Karpas-422 (cell line): Measurements from ENCODE around the gene USP6. TPM values are rescaled to one million over a fixed set of nuclear protein-coding genes. Genes with fewer than 3 reads are reported as not detected.

Experiments used
- DNase-seq: peaks from one replicate; pipeline ENCODE4 v3.0.0-alpha.2; 2015
- H2AFZ ChIP-seq: fragments of 200-600 bp; sonication (generic); 2 replicates; pipeline ENCODE4 v1.6.1; 2014; ENCODE audit warnings: antibody characterized with exemption, low read length, mixed read lengths
- H3K27ac ChIP-seq: fragments of 200-600 bp; sonication (generic); 2 replicates; pipeline ENCODE4 v1.5.1; 2014; ENCODE audit warnings: mild to moderate bottlenecking, low read length, moderate library complexity
- H3K27me3 ChIP-seq: fragments of 200-600 bp; sonication (generic); 2 replicates; pipeline ENCODE4 v1.6.1; 2014; ENCODE audit warnings: low read length, mixed read lengths
- H3K36me3 ChIP-seq: fragments of 200-600 bp; sonication (generic); 2 replicates; pipeline ENCODE4 v1.6.1; 2014; ENCODE audit warnings: low read length, mixed read lengths; ENCODE audit not compliant: insufficient read depth
- H3K4me1 ChIP-seq: fragments of 200-600 bp; sonication (generic); 2 replicates; pipeline ENCODE4 v1.6.1; 2014; ENCODE audit warnings: mild to moderate bottlenecking, low read length, mixed read lengths
- H3K4me2 ChIP-seq: fragments of 200-600 bp; sonication (generic); 2 replicates; pipeline ENCODE4 v1.6.1; 2014; ENCODE audit warnings: low read length, low read depth, mild to moderate bottlenecking; ENCODE audit not compliant: poor library complexity, severe bottlenecking
- H3K4me3 ChIP-seq: fragments of 200-600 bp; sonication (generic); 2 replicates; pipeline ENCODE4 v1.5.1; 2014; ENCODE audit warnings: mild to moderate bottlenecking, antibody characterized with exemption, low read length, mixed read lengths
- H3K79me2 ChIP-seq: fragments of 200-600 bp; sonication (generic); 2 replicates; pipeline ENCODE4 v1.6.1; 2014; ENCODE audit warnings: mild to moderate bottlenecking, low read length, mixed read lengths
- H3K9ac ChIP-seq: fragments of 200-600 bp; sonication (generic); 2 replicates; pipeline ENCODE4 v1.6.0; 2014; ENCODE audit warnings: low read length
- H3K9me2 ChIP-seq: fragments of 200-600 bp; sonication (generic), shearing (Covaris generic); replicated peaks from 2 replicates; pipeline ENCODE4 v1.6.0; 2014; ENCODE audit warnings: mild to moderate bottlenecking, low read length, moderate library complexity; ENCODE audit not compliant: insufficient read depth
- H3K9me3 ChIP-seq: fragments of 300-700, 200-600 bp; sonication (generic); 2 replicates; pipeline ENCODE4 v1.6.1; 2014; ENCODE audit warnings: low read length, mixed read lengths
- H4K20me1 ChIP-seq: fragments of 200-600 bp; sonication (generic); 2 replicates; pipeline ENCODE4 v1.6.1; 2014; ENCODE audit warnings: mild to moderate bottlenecking, antibody characterized with exemption, low read length, low read depth; ENCODE audit not compliant: insufficient read depth
- total RNA-seq: library from RNA; depleted of rRNA; stranded (reverse); fragments of >200 nt; shearing (Covaris generic); gene quantifications from 2 replicates; pipeline ENCODE4 v1.2.3, GENCODE V29; 2014; ENCODE audit warnings: low replicate concordance

USP6 gene
- total RNA-seq, 1 experiment from 2014 or later = not detected

DNA sequence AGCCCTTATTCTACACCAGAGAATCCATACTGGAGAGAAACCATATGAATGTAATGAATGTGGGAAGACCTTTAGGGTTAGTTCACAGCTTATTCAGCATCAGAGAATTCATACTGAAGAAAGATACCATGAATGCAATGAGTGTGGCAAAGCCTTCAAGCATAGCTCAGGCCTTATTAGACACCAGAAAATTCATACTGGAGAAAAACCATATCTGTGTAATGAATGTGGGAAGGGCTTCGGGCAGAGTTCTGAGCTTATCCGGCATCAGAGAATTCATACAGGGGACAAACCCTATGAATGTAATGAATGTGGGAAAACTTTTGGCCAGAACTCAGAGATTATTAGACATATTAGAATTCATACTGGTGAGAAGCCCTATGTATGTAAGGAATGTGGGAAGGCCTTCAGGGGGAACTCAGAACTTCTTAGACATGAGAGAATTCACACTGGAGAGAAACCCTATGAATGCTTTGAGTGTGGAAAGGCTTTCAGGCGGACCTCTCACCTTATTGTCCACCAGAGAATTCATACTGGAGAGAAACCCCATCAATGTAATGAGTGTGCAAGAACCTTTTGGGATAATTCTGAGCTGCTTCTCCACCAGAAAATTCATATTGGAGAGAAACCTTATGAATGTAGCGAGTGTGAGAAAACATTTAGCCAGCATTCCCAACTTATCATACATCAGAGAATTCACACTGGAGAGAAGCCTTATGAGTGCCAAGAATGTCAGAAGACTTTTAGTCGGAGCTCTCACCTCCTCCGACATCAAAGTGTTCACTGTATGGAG, 23.4 kb upstream of the USP6 start:
- no peak overlapping the region for H3K4me2 ChIP-seq
- peak; percentile 16 for DNase-seq
- no peaks in the 10 kb centered on the region for H4K20me1 ChIP-seq
- peaks cover 9% of the 10 kb centered on the region; the same call in 1 of the 2 replicates for H3K36me3 ChIP-seq
- H3K79me2 ChIP-seq = no peaks in the 10 kb centered on the region
- H2AFZ ChIP-seq = no peak overlapping the region
- peaks cover 65% of the 10 kb centered on the region for H3K9me3 ChIP-seq
- H3K4me3 ChIP-seq = no peak overlapping the region
- H3K27me3 ChIP-seq = no peaks in the 10 kb centered on the region
- H3K4me1 ChIP-seq = no peaks in the 10 kb centered on the region
- no peak overlapping the region for H3K27ac ChIP-seq
- H3K9ac ChIP-seq = no peak overlapping the region
- no peaks in the 10 kb centered on the region for H3K9me2 ChIP-seq

DNA sequence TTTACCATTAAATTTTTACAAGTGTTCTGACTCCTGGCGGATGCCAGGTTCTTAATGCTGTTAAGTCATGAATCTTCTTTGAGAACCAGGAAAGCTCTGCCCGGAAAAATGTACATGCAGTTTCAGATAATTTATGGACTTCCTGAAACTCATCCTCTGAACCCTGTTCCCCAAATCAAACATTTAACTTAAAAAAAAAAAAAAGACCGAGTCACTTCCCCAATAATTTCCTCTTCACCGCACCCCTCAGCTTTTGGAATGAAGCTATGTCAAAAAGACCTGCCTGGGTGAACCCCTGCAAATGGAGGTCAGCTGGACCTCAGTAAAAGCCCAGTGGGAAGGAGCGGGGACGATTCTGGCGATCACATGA, 19.1 kb upstream of the USP6 start:
- Histone ChIP-seq H3K36me3 (no peaks in the 10 kb centered on the region; the same call in 1 of the 2 replicates), H4K20me1 (no peaks in the 10 kb centered on the region), H3K9me3 (peaks cover 42% of the 10 kb centered on the region), H3K79me2 (no peaks in the 10 kb centered on the region), H3K9me2 (no peaks in the 10 kb centered on the region), H3K9ac (no peak overlapping the region), H3K4me3 (no peak overlapping the region), H2AFZ (no peak overlapping the region), H3K4me1 (no peaks in the 10 kb centered on the region), H3K27me3 (no peaks in the 10 kb centered on the region), H3K27ac (no peak overlapping the region), H3K4me2 (no peak overlapping the region)
- no peak for DNase-seq

DNA sequence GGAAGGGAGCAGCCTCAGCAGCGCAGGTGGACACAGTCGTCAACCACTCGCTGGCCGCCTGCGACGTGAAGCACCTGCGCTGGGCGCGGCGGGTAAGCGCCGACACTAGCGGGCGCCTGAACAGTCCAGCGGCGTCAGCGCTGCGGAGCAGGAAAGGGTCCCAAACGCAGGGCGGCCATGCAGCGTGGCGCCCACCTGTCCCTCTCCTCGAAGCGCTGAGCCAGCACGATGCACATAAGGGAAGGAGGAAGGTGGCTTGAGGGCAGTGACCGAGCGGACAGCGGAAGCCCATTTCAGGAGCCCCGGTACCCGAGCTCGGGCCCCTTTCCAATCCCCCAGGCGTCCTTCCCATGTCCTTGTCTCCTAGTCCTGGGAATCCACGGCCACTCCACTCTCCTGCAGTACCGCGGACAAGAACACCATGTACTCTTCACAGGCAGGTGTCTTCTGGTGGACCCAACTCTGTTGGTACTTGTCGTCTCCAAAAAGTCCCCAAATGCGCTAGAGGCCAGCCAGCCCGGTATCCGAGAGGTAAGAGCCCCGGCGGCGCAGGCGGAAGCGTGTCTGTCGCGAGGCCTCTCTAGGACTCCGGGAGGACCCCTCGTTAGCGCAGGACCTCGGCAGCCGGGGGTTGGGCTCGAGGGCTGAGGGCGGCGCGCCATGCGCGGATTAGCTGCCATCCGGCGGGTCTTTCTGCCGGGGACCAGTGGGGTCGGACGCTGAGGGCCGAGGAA, 18.6 kb upstream of the USP6 start:
- no peak overlapping the region for H2AFZ ChIP-seq
- H3K36me3 ChIP-seq = no peaks in the 10 kb centered on the region; the same call in 1 of the 2 replicates
- DNase-seq = no peak
- H3K27ac ChIP-seq = no peak overlapping the region
- H4K20me1 ChIP-seq = no peaks in the 10 kb centered on the region
- no peak overlapping the region for H3K4me3 ChIP-seq
- H3K79me2 ChIP-seq = no peaks in the 10 kb centered on the region
- no peak overlapping the region for H3K4me2 ChIP-seq
- H3K27me3 ChIP-seq = no peaks in the 10 kb centered on the region
- peaks cover 37% of the 10 kb centered on the region for H3K9me3 ChIP-seq
- no peak overlapping the region for H3K9ac ChIP-seq
- H3K4me1 ChIP-seq = no peaks in the 10 kb centered on the region
- no peaks in the 10 kb centered on the region for H3K9me2 ChIP-seq

DNA sequence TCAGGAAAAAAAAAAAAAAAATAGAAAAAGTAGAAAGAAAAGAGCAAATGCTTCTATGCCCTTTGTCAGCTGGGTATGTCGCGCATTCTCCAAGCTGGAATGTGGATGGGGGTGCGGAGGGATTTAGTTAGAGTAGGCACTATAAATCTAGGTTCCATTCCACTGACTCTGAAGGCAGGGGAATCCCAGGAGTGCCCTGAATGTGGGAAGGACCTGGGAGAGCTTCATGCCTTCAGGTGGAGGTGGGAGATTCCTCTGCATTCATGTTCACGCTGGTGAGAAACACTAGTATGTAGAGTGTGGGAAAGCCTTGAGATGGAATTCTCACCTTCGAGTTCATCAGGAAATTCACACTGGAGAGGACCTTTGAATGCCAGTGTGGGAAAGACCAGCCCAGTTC, 16.6 kb upstream of the USP6 start:
- Histone ChIP-seq H3K27me3 (no peaks in the 10 kb centered on the region), H4K20me1 (no peaks in the 10 kb centered on the region), H3K4me2 (no peak overlapping the region), H3K9me2 (no peaks in the 10 kb centered on the region), H3K79me2 (no peaks in the 10 kb centered on the region), H3K36me3 (no peaks in the 10 kb centered on the region), H3K9ac (no peak overlapping the region), H3K27ac (no peak overlapping the region), H3K9me3 (peaks cover 17% of the 10 kb centered on the region), H2AFZ (no peak overlapping the region), H3K4me3 (no peak overlapping the region), H3K4me1 (no peaks in the 10 kb centered on the region)
- no peak for DNase-seq

DNA sequence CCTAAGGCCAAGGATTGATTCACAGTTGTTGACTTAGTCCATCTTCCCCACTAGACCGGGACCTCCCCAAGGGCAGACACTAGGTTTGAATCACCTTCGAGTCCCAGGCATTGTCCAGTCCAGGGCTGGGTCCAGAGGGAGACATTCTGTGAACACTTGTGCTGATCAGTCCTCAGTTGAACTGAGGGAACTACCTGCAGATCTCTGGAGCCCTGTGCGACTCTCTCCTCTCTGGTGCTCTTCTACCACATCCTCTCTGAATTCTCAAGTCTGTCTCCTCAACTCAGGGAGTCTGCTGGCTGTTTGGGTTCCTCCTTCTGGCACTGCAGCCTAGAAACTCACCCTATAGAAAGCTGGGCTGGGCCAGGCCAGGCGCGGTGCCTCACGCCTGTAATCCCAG, 15.0 kb upstream of the USP6 start:
- Histone ChIP-seq H3K9ac (no peak overlapping the region), H3K4me3 (no peak overlapping the region), H3K27me3 (no peaks in the 10 kb centered on the region), H3K79me2 (no peaks in the 10 kb centered on the region), H3K9me3 (peaks cover 4% of the 10 kb centered on the region), H4K20me1 (no peaks in the 10 kb centered on the region), H2AFZ (no peak overlapping the region), H3K4me2 (no peak overlapping the region), H3K9me2 (no peaks in the 10 kb centered on the region), H3K27ac (no peak overlapping the region), H3K4me1 (no peaks in the 10 kb centered on the region), H3K36me3 (peaks cover 6% of the 10 kb centered on the region)
- no peak for DNase-seq

DNA sequence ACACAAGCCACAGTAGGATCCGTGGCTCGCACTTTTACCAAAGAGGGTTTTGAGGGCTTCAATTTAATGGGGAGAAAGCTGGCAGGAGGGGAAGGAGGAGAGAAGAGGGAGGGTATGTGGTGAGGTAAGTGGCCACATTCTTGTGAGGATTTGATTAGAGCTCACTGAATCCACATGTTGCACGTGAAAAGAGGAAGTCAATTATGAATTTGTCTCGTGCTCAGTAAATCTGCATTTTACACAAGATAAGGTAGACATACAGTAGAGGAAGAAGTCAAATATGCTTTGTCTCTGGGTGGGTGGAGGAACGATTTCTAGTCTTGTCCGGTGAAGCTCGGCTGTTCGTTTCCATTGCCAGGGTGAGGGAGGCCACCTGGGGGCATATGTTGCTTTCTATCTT, 5.0 kb upstream of the USP6 start:
- no peaks in the 10 kb centered on the region for H3K9me3 ChIP-seq
- H4K20me1 ChIP-seq = no peaks in the 10 kb centered on the region
- DNase-seq = peak; percentile 69
- peak overlapping the region; percentile 94 for H3K9ac ChIP-seq
- peak overlapping the region; percentile 85 for H3K4me3 ChIP-seq
- H3K79me2 ChIP-seq = peaks cover 17% of the 10 kb centered on the region
- no peaks in the 10 kb centered on the region for H3K27me3 ChIP-seq
- peaks cover 23% of the 10 kb centered on the region for H3K4me1 ChIP-seq
- no peaks in the 10 kb centered on the region for H3K9me2 ChIP-seq
- peak overlapping the region; percentile 90 for H3K4me2 ChIP-seq
- no peak overlapping the region for H3K27ac ChIP-seq
- H2AFZ ChIP-seq = no peak overlapping the region
- peaks cover 43% of the 10 kb centered on the region for H3K36me3 ChIP-seq

DNA sequence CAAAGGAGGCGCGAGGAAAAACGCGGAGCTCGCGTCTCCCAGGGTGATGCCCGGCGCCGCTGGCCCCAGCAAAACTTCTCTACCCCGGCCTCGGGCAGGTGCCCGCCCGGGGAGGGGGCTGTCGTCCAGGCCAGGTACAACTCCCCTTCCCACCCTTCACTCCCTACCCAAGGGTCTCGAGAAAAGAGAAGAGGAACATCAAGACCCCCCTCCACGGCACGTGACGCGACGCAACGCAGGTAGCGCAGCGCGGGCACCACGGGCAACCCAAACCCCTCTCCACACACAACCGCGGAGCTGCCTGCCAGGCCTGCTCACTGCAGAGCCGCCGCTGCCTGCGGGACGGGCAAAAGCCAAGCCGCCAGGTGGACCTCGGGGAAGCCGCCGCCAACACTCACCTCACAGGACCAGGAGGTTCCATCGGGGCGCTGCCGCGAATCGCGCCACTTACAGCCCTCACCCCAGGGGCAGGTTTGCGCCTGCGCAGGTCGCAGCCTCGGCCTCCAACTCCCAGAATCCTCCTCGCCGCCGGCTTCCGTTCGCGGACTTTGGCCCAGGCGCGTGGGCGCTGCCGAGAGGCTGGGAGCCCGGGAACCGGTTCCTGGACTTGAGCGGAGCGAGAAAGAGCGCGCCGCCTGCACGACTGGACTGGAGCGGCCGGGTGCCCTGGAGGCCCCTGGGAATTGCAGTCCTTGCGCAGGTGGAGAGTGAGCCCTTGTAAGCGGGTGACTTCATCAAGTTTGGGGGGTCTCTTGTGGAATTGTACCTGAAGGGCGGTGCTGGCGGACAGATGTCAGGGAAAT, 4.2 kb upstream of the USP6 start, which contains the start of gene ZNF232:
TSS of gene ZNF232 (minus strand) at position 477 of the 803 bp plus-strand sequence. CDS start at position 421, 56 bp downstream.
- Histone ChIP-seq H3K9ac (peak within 1 kb of the TSS; percentile 94), H3K36me3 (peaks cover 37% of the 10 kb centered on the region)

DNA sequence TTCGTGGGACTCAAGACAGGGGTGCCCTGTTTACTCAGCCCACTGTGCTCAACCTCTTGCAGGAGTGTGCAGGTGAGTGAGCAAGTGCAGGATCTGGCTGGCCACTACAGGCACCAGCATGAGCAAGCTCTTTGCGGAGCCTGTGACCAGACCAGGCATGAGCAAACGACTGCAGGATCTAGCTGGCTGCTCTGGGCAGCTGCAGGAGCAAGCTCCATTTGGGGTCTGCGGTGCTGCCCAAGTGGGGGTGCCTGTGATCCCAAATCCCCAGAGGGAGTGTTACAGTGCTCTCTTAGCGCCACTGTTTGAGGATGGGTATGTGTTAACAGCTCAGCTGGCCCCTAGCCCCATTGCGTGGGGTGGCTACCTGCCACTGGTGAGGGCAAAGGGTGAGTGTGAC, 2.4 kb downstream of the USP6 start:
- Histone ChIP-seq H3K27me3 (no peaks in the 10 kb centered on the region), H3K4me1 (no peaks in the 10 kb centered on the region), H4K20me1 (no peaks in the 10 kb centered on the region), H2AFZ (no peak overlapping the region), H3K9me3 (no peaks in the 10 kb centered on the region), H3K4me2 (no peak overlapping the region), H3K79me2 (no peaks in the 10 kb centered on the region), H3K9ac (no peak overlapping the region), H3K27ac (no peak overlapping the region), H3K36me3 (peaks cover 2% of the 10 kb centered on the region; the same call in 1 of the 2 replicates), H3K4me3 (no peak overlapping the region), H3K9me2 (no peaks in the 10 kb centered on the region)
- no peak for DNase-seq

More for the DNA sequence above, 4.2 kb upstream of the USP6 start, which contains the start of gene ZNF232:
- peaks cover 17% of the 10 kb centered on the region for H3K79me2 ChIP-seq
- no peaks in the 10 kb centered on the region for H3K9me2 ChIP-seq
- H3K27ac ChIP-seq = no peak within 1 kb of the TSS
- H3K4me1 ChIP-seq = peaks cover 23% of the 10 kb centered on the region
- DNase-seq = peak; percentile 98
- H2AFZ ChIP-seq = peak within 1 kb of the TSS; percentile 98
- H3K4me2 ChIP-seq = peak within 1 kb of the TSS; percentile 90
- H3K27me3 ChIP-seq = no peaks in the 10 kb centered on the region
- H4K20me1 ChIP-seq = no peaks in the 10 kb centered on the region
- H3K4me3 ChIP-seq = peak within 1 kb of the TSS; percentile 85
- no peaks in the 10 kb centered on the region for H3K9me3 ChIP-seq
